ENCODE measurements around the gene GPATCH2. TPM values are rescaled to one million over a fixed set of nuclear protein-coding genes. Genes with fewer than 3 reads are reported as not detected.

GPATCH2 gene
- total and polyA plus RNA-seq, 2 donors, result 6.5 to 16.9 TPM

GRCh38 chr1:217564207-217564606 is 66.7 kb downstream of the GPATCH2 start:
- Histone ChIP-seq H3K4me1 (ENCODE audit: control insufficient read depth in 2 of 2, insufficient read depth in 2 of 2, low read length in 2 of 2) (no peaks in the 10 kb centered on the region), H3K9me3 (ENCODE audit: control insufficient read depth in 2 of 2, insufficient read depth in 1 of 2, low read length in 1 of 2) (no peaks in the 10 kb centered on the region), H3K36me3 (ENCODE audit: control insufficient read depth in 2 of 2, insufficient read depth in 2 of 2, low read length in 1 of 2) (no peaks in the 10 kb centered on the region), H3K27ac (ENCODE audit: low read depth in 1 of 2, low read length in 1 of 2) (no peak overlapping the region), H3K4me3 (ENCODE audit: low read length in 2 of 2) (no peak overlapping the region), H3K27me3 (ENCODE audit: control insufficient read depth in 2 of 2, insufficient read depth in 1 of 2, low read length in 1 of 2) (no peaks in the 10 kb centered on the region)
- no peak for DNase-seq (ENCODE audit: low read depth in 6 of 9, low spot score in 9 of 9)
- 81% methylated on average over 6 of the region's 6 CpGs for WGBS

GRCh38 chr1:217563179-217563578 is 67.7 kb downstream of the GPATCH2 start:
- no peaks in the 10 kb centered on the region for H3K9me3 ChIP-seq (ENCODE audit: control insufficient read depth in 2 of 2, insufficient read depth in 1 of 2, low read length in 1 of 2)
- no peaks in the 10 kb centered on the region for H3K27me3 ChIP-seq (ENCODE audit: control insufficient read depth in 2 of 2, insufficient read depth in 1 of 2, low read length in 1 of 2)
- H3K4me3 ChIP-seq (ENCODE audit: low read length in 2 of 2), result no peak overlapping the region
- H3K4me1 ChIP-seq (ENCODE audit: control insufficient read depth in 2 of 2, insufficient read depth in 2 of 2, low read length in 2 of 2), result no peaks in the 10 kb centered on the region
- no peak for DNase-seq (ENCODE audit: low read depth in 6 of 9, low spot score in 9 of 9)
- no peaks in the 10 kb centered on the region for H3K36me3 ChIP-seq (ENCODE audit: control insufficient read depth in 2 of 2, insufficient read depth in 2 of 2, low read length in 1 of 2)
- H3K27ac ChIP-seq (ENCODE audit: low read depth in 1 of 2, low read length in 1 of 2), result no peak overlapping the region

DNA sequence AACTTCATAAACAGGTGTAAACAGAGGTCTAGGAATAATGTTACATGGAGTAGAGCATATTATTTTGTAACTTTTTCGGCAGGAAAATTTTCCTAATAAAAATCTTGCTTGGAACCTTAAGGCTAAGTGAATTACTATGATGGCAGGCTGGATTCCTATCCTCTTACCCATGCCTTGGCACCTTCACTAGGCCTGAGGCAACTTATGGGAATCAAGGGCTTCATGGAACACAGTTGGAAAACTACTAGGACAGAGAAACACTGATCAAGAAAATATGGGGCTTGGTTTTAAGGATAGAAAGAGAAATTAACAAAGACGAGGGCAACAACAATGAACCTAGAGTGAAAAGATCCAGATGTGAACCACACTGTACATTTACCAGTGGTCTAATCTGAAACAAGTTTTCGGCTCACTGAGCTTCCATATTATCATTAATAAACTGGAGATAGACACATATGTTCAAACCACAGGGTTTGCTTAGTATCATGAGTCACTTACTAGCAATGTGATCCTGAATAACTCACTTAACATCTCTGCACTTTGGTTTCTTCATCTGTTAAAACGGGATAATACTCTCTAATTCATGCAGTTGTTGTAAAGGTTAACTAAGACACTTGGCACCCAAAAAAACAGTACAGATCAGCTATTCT is 68.5 kb downstream of the GPATCH2 start:
- H3K36me3 ChIP-seq (ENCODE audit: control insufficient read depth in 2 of 2, insufficient read depth in 2 of 2, low read length in 1 of 2), result no peaks in the 10 kb centered on the region
- H3K9me3 ChIP-seq (ENCODE audit: control insufficient read depth in 2 of 2, insufficient read depth in 1 of 2, low read length in 1 of 2), result no peaks in the 10 kb centered on the region
- H3K4me1 ChIP-seq (ENCODE audit: control insufficient read depth in 2 of 2, insufficient read depth in 2 of 2, low read length in 2 of 2), result no peaks in the 10 kb centered on the region
- WGBS, result 97% methylated on average over 4 of the region's 4 CpGs
- H3K4me3 ChIP-seq (ENCODE audit: low read length in 2 of 2), result no peak overlapping the region
- no peak for DNase-seq (ENCODE audit: low read depth in 6 of 9, low spot score in 9 of 9)
- no peak overlapping the region for H3K27ac ChIP-seq (ENCODE audit: low read depth in 1 of 2, low read length in 1 of 2)
- no peaks in the 10 kb centered on the region for H3K27me3 ChIP-seq (ENCODE audit: control insufficient read depth in 2 of 2, insufficient read depth in 1 of 2, low read length in 1 of 2)

GRCh38 chr1:217561446-217561845 is 69.4 kb downstream of the GPATCH2 start:
- H3K27ac ChIP-seq (ENCODE audit: low read depth in 1 of 2, low read length in 1 of 2), result no peak overlapping the region
- no peaks in the 10 kb centered on the region for H3K36me3 ChIP-seq (ENCODE audit: control insufficient read depth in 2 of 2, insufficient read depth in 2 of 2, low read length in 1 of 2)
- no peak for DNase-seq (ENCODE audit: low read depth in 6 of 9, low spot score in 9 of 9)
- no peak overlapping the region for H3K4me3 ChIP-seq (ENCODE audit: low read length in 2 of 2)
- H3K9me3 ChIP-seq (ENCODE audit: control insufficient read depth in 2 of 2, insufficient read depth in 1 of 2, low read length in 1 of 2), result no peaks in the 10 kb centered on the region
- H3K4me1 ChIP-seq (ENCODE audit: control insufficient read depth in 2 of 2, insufficient read depth in 2 of 2, low read length in 2 of 2), result no peaks in the 10 kb centered on the region
- WGBS, result 94% methylated on average over 4 of the region's 4 CpGs
- H3K27me3 ChIP-seq (ENCODE audit: control insufficient read depth in 2 of 2, insufficient read depth in 1 of 2, low read length in 1 of 2), result no peaks in the 10 kb centered on the region

GRCh38 chr1:217554849-217555248 is 76.0 kb downstream of the GPATCH2 start:
- no peaks in the 10 kb centered on the region for H3K9me3 ChIP-seq (ENCODE audit: control insufficient read depth in 2 of 2, insufficient read depth in 1 of 2, low read length in 1 of 2)
- no peak for DNase-seq (ENCODE audit: low read depth in 6 of 9, low spot score in 9 of 9)
- H3K4me3 ChIP-seq (ENCODE audit: low read length in 2 of 2), result no peak overlapping the region
- WGBS, result 99% methylated on average over 1 of the region's 1 CpG
- H3K27ac ChIP-seq (ENCODE audit: low read depth in 1 of 2, low read length in 1 of 2), result no peak overlapping the region
- no peaks in the 10 kb centered on the region for H3K27me3 ChIP-seq (ENCODE audit: control insufficient read depth in 2 of 2, insufficient read depth in 1 of 2, low read length in 1 of 2)
- no peaks in the 10 kb centered on the region for H3K36me3 ChIP-seq (ENCODE audit: control insufficient read depth in 2 of 2, insufficient read depth in 2 of 2, low read length in 1 of 2)
- H3K4me1 ChIP-seq (ENCODE audit: control insufficient read depth in 2 of 2, insufficient read depth in 2 of 2, low read length in 2 of 2), result no peaks in the 10 kb centered on the region

DNA sequence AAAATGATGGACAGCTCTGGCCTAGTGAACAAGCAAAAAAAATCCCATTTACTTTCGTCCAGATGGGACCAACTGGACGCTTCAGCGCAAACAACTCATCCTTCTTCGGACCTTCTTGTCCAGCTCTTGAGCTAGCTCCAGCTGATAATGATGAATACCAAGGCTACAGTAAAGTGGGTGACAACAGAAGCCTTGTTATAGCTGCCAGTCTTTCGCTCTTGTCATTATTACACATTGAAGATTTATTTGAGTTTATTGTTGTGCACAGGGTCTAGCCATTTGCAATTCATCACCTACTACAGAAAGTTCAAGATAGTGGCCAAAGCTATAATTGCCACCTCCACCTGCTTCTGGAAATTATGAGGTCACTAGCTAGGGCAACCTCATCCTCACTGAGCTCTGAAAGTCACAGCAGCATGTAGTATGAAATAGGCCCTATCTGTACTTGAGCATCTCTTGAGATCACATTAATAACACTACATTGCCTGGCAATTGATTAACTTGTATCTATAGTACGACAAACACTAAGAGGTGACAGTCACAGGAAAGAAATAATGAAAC is 76.9 kb downstream of the GPATCH2 start:
- Histone ChIP-seq H3K36me3 (ENCODE audit: control insufficient read depth in 2 of 2, insufficient read depth in 2 of 2, low read length in 1 of 2) (no peaks in the 10 kb centered on the region), H3K4me1 (ENCODE audit: control insufficient read depth in 2 of 2, insufficient read depth in 2 of 2, low read length in 2 of 2) (no peaks in the 10 kb centered on the region), H3K27ac (ENCODE audit: low read depth in 1 of 2, low read length in 1 of 2) (no peak overlapping the region), H3K27me3 (ENCODE audit: control insufficient read depth in 2 of 2, insufficient read depth in 1 of 2, low read length in 1 of 2) (no peaks in the 10 kb centered on the region), H3K9me3 (ENCODE audit: control insufficient read depth in 2 of 2, insufficient read depth in 1 of 2, low read length in 1 of 2) (no peaks in the 10 kb centered on the region), H3K4me3 (ENCODE audit: low read length in 2 of 2) (no peak overlapping the region)
- DNase-seq (ENCODE audit: low read depth in 6 of 9, low spot score in 9 of 9), result no peak
- WGBS, result 95% methylated on average over 6 of the region's 6 CpGs

DNA sequence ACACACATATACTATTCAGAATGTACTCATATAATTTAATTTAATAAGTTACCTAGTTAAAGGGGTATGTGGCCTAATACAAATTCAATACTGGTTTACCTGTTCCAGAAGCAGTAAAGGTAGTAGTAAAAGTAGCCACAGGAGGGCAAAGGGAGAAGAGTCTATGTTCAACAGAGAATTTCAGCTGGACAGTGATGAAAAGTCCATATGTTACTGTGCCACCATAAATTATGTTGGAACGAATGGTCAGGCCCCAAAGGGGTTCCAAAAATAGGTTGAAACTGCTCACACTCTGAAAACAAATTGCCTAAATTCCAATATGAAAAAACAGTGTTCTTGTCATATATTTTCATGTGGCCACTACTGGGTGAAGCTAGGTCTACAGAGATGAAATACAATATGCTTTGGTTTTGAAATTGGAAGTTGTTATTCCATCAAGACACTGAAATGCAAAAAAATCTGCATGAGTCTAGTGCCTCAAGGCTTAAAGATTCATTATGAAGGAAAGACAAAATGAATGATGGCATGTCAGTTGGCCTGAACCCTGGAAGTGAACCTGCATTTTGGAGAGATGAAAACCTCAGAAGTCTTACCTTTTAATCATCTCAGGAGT is 78.4 kb downstream of the GPATCH2 start:
- H3K4me1 ChIP-seq (ENCODE audit: control insufficient read depth in 2 of 2, insufficient read depth in 2 of 2, low read length in 2 of 2), result no peaks in the 10 kb centered on the region
- DNase-seq (ENCODE audit: low read depth in 6 of 9, low spot score in 9 of 9), result no peak
- WGBS, result 93% methylated on average over 1 of the region's 1 CpG
- H3K36me3 ChIP-seq (ENCODE audit: control insufficient read depth in 2 of 2, insufficient read depth in 2 of 2, low read length in 1 of 2), result no peaks in the 10 kb centered on the region
- no peaks in the 10 kb centered on the region for H3K27me3 ChIP-seq (ENCODE audit: control insufficient read depth in 2 of 2, insufficient read depth in 1 of 2, low read length in 1 of 2)
- H3K4me3 ChIP-seq (ENCODE audit: low read length in 2 of 2), result no peak overlapping the region
- H3K27ac ChIP-seq (ENCODE audit: low read depth in 1 of 2, low read length in 1 of 2), result no peak overlapping the region
- no peaks in the 10 kb centered on the region for H3K9me3 ChIP-seq (ENCODE audit: control insufficient read depth in 2 of 2, insufficient read depth in 1 of 2, low read length in 1 of 2)

DNA sequence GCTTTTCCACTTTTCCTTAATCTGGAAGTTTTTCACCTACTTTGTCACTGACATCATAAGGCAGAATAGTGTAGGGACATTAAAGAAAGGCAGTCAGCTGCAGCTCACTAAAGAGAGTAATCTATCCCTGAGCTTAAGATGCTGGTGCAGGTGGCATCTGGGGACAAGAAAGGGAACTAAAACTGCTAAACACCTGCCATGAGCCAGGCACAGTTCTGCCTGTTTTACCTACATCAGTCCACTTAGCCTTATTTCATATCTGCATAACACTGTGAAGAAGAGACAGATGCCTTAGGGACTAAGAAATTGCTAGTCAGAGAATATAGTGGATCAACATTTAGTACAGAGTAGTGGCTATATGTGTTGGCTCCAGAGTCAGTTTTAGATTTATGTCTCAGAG is 88.1 kb downstream of the GPATCH2 start:
- Histone ChIP-seq H3K9me3 (ENCODE audit: control insufficient read depth in 2 of 2, insufficient read depth in 1 of 2, low read length in 1 of 2) (no peaks in the 10 kb centered on the region), H3K4me3 (ENCODE audit: low read length in 2 of 2) (no peak overlapping the region), H3K36me3 (ENCODE audit: control insufficient read depth in 2 of 2, insufficient read depth in 2 of 2, low read length in 1 of 2) (no peaks in the 10 kb centered on the region), H3K27me3 (ENCODE audit: control insufficient read depth in 2 of 2, insufficient read depth in 1 of 2, low read length in 1 of 2) (no peaks in the 10 kb centered on the region), H3K27ac (ENCODE audit: low read depth in 1 of 2, low read length in 1 of 2) (no peak overlapping the region), H3K4me1 (ENCODE audit: control insufficient read depth in 2 of 2, insufficient read depth in 2 of 2, low read length in 2 of 2) (no peaks in the 10 kb centered on the region)
- peak in 2 of 9 donors; percentile 2 for DNase-seq (ENCODE audit: low read depth in 6 of 9, low spot score in 9 of 9)

GRCh38 chr1:217542136-217542777 is 88.6 kb downstream of the GPATCH2 start:
- no peaks in the 10 kb centered on the region for H3K27me3 ChIP-seq (ENCODE audit: control insufficient read depth in 2 of 2, insufficient read depth in 1 of 2, low read length in 1 of 2)
- H3K4me3 ChIP-seq (ENCODE audit: low read length in 2 of 2), result no peak overlapping the region
- WGBS, result 98% methylated on average over 9 of the region's 9 CpGs
- H3K27ac ChIP-seq (ENCODE audit: low read depth in 1 of 2, low read length in 1 of 2), result no peak overlapping the region
- no peaks in the 10 kb centered on the region for H3K36me3 ChIP-seq (ENCODE audit: control insufficient read depth in 2 of 2, insufficient read depth in 2 of 2, low read length in 1 of 2)
- no peaks in the 10 kb centered on the region for H3K9me3 ChIP-seq (ENCODE audit: control insufficient read depth in 2 of 2, insufficient read depth in 1 of 2, low read length in 1 of 2)
- no peak for DNase-seq (ENCODE audit: low read depth in 6 of 9, low spot score in 9 of 9)
- no peaks in the 10 kb centered on the region for H3K4me1 ChIP-seq (ENCODE audit: control insufficient read depth in 2 of 2, insufficient read depth in 2 of 2, low read length in 2 of 2)

All from thymus (tissue), 11 donors.